ENCODE data around the gene HHAT. TPM values are rescaled to one million over a fixed set of nuclear protein-coding genes. Genes with fewer than 3 reads are reported as not detected.

Gene HHAT
- total RNA-seq, 2 experiments from 2014 or later, result 0.76 to 1.3 TPM

GRCh38 chr1:210299501-210299900 lies 29.2 kb upstream of the HHAT start:
- H3K27ac Mint-ChIP-seq, result no peak overlapping the region
- CTCF ChIA-PET, result no interaction called here
- H3K36me3 Mint-ChIP-seq (ENCODE audit: low read depth), result no peaks in the 10 kb centered on the region
- no peak overlapping the region for H3K4me3 Mint-ChIP-seq
- no peaks in the 10 kb centered on the region for H3K4me1 Mint-ChIP-seq
- peaks cover 22% of the 10 kb centered on the region for H3K27me3 Mint-ChIP-seq
- no peaks in the 10 kb centered on the region for H3K9me3 Mint-ChIP-seq
- POLR2A ChIA-PET, result interaction anchor here (0.6 kb wide), 1 partner anchor 1881 kb away, joined by 3 read pairs; no protein-coding TSS in a partner anchor
- DNase-seq, result no peak

- no peak overlapping the region for H3K4me3 Mint-ChIP-seq
- H3K27ac Mint-ChIP-seq, result no peak overlapping the region
- no peak for DNase-seq
- no peaks in the 10 kb centered on the region for H3K9me3 Mint-ChIP-seq
- no peaks in the 10 kb centered on the region for H3K4me1 Mint-ChIP-seq
- ChIA-PET CTCF (interaction anchor here (1.1 to 1.7 kb wide), 3 partner anchors 8 to 12 kb away, joined by 3 to 5 read pairs (median 3); no protein-coding TSS in a partner anchor), POLR2A (no interaction called here)
- H3K27me3 Mint-ChIP-seq, result peaks cover 16% of the 10 kb centered on the region
- H3K36me3 Mint-ChIP-seq (ENCODE audit: low read depth), result no peaks in the 10 kb centered on the region
These were observed 27.6 kb upstream of the HHAT start for GRCh38 chr1:210300923-210301614.

DNA sequence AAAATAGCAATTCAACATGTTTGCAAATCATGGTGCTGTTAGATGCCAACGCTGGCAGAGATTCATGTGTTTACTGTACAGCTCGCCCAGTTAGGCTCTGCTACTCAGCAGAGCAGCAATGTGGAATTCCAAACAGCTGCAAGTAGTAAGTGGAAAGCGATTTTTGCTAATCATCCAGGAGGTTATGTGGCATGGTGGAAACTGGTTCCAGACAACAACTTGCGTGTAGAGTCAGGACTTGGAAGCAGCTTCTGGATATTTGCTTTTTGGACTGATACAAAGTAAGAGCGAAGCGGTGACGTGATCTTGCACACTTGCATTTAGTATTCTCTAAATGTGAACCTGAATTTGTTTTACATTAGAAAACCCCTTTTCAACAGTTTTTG lies 27.1 kb upstream of the HHAT start:
- Mint-ChIP-seq H3K27ac (no peak overlapping the region), H3K9me3 (no peaks in the 10 kb centered on the region), H3K36me3 (ENCODE audit: low read depth) (no peaks in the 10 kb centered on the region), H3K4me1 (no peaks in the 10 kb centered on the region), H3K4me3 (no peak overlapping the region), H3K27me3 (peaks cover 16% of the 10 kb centered on the region)
- CTCF ChIA-PET, result interaction anchor here (1.1 to 1.7 kb wide), 4 partner anchors 9 to 11 kb away, joined by 3 to 5 read pairs (median 4); no protein-coding TSS in a partner anchor
- DNase-seq, result no peak
- POLR2A ChIA-PET, result interaction anchor here (1.0 kb wide), 1 partner anchor 73 kb away, joined by 3 read pairs; no protein-coding TSS in a partner anchor

- peaks cover 10% of the 10 kb centered on the region for H3K27me3 Mint-ChIP-seq
- no peaks in the 10 kb centered on the region for H3K4me1 Mint-ChIP-seq
- H3K9me3 Mint-ChIP-seq, result no peaks in the 10 kb centered on the region
- no peaks in the 10 kb centered on the region for H3K36me3 Mint-ChIP-seq (ENCODE audit: low read depth)
- CTCF ChIA-PET, result interaction anchor here (1.1 to 1.7 kb wide), 3 partner anchors 8 to 11 kb away, joined by 3 to 5 read pairs (median 4); no protein-coding TSS in a partner anchor
- POLR2A ChIA-PET, result interaction anchor here (1.0 kb wide), 1 partner anchor 72 kb away, joined by 3 read pairs; no protein-coding TSS in a partner anchor
- no peak for DNase-seq
- no peak overlapping the region for H3K4me3 Mint-ChIP-seq
- H3K27ac Mint-ChIP-seq, result no peak overlapping the region
These were observed 26.2 kb upstream of the HHAT start for GRCh38 chr1:210302501-210302900.

DNA sequence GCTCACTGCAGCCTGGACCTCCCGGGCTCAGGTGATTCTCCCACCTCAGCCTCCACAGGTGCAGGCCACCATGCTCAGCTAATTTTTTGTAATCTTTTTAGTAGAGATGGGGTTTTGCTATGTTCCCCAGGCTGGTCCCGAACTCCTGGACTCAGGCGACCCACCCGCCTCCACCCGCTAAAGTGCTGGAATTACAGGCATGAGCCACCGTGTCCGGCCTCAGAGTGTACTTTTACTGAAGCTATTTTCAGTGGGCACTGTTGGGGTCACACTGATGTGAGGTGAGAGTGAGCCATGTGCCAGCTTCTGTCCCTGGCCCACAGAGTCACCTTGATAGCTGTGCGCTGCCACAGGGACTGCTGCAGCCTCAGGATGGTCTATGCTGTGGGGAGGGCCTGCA lies 25.3 kb upstream of the HHAT start:
- Mint-ChIP-seq H3K27me3 (peaks cover 10% of the 10 kb centered on the region), H3K4me3 (no peak overlapping the region), H3K4me1 (no peaks in the 10 kb centered on the region), H3K36me3 (ENCODE audit: low read depth) (no peaks in the 10 kb centered on the region), H3K9me3 (no peaks in the 10 kb centered on the region), H3K27ac (no peak overlapping the region)
- ChIA-PET POLR2A (no interaction called here), CTCF (no interaction called here)
- DNase-seq, result no peak

DNA sequence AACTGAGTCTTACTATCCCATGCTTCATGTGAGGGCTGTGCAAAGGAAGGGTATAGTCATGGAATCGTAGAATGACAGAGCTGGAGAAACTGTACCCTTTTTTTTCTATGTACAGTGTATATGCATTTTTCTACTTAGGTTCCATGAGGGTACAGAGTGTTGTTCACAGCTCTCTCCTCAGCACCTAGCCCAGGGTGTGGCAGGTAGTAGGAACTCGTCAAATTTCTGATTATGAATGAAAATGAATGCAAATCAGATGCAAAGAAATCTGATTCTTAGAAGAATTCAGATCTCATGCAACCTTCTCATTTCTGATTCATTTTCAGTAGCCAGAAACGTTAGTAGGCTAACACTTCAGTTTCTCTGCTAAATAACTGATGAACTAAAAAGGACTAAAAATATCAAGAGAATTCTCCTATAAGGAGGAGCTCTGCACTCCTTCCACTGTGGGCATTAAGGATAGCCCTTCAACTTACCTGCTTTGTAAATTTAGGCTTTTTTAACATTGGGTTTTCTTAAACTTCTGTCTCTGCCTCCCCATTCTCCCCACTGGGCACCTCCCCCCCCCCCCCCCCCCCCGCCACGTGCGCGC lies 18.0 kb upstream of the HHAT start:
- ChIA-PET CTCF (interaction anchor here (0.5 to 1.9 kb wide), 7 partner anchors 9 to 450 kb away, joined by 3 to 7 read pairs (median 5); no protein-coding TSS in a partner anchor), POLR2A (interaction anchor here (1.1 kb wide), 1 partner anchor 63 kb away, joined by 5 read pairs; no protein-coding TSS in a partner anchor)
- H3K27ac Mint-ChIP-seq, result no peak overlapping the region
- peak overlapping the region; percentile 43 for H3K4me3 Mint-ChIP-seq
- H3K4me1 Mint-ChIP-seq, result peaks cover 4% of the 10 kb centered on the region
- H3K27me3 Mint-ChIP-seq, result peaks cover 16% of the 10 kb centered on the region
- no peaks in the 10 kb centered on the region for H3K9me3 Mint-ChIP-seq
- H3K36me3 Mint-ChIP-seq (ENCODE audit: low read depth), result no peaks in the 10 kb centered on the region
- no peak for DNase-seq

DNA sequence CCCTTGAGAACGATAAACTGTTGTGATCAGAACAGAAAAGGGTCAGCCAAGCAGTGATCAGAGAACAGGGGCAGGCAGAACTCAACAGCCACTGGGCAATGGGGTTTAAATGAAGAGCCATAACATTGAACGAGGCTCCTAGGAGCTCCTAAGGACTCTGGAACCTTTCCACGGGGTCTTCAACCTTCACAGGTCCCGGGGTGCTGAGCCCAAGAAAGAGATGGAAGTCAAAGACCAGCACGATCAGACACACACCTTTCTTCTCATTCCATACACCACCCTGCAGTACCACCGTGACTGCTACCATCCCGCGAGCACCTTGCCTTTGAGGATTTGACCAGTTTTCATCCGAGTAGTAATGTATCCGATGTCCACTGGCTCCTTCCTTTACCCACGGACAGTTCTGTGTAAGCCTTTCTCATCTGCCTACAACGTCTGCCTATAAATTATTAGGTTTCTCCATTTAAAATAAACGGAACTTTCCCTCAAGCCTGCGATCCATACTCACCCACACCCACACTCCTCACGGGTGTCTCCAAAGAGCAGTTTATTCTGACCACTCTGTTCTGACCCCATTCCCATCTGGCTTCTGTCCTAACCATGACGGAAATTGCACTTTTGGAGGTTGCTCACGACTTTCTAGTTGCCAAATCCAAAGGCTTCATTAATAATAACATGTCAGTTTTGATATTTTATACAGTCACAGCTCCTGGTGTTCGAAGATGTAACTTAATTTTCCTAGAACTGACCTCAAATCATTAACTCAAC lies 16.8 kb upstream of the HHAT start:
- ChIA-PET CTCF (interaction anchor here (0.7 to 1.9 kb wide), 6 partner anchors 10 to 451 kb away, joined by 3 to 7 read pairs (median 4); no protein-coding TSS in a partner anchor), POLR2A (no interaction called here)
- H3K9me3 Mint-ChIP-seq, result no peaks in the 10 kb centered on the region
- H3K4me1 Mint-ChIP-seq, result peaks cover 4% of the 10 kb centered on the region
- no peaks in the 10 kb centered on the region for H3K36me3 Mint-ChIP-seq (ENCODE audit: low read depth)
- H3K27me3 Mint-ChIP-seq, result peaks cover 18% of the 10 kb centered on the region
- H3K27ac Mint-ChIP-seq, result no peak overlapping the region
- no peak for DNase-seq
- H3K4me3 Mint-ChIP-seq, result no peak overlapping the region

DNA sequence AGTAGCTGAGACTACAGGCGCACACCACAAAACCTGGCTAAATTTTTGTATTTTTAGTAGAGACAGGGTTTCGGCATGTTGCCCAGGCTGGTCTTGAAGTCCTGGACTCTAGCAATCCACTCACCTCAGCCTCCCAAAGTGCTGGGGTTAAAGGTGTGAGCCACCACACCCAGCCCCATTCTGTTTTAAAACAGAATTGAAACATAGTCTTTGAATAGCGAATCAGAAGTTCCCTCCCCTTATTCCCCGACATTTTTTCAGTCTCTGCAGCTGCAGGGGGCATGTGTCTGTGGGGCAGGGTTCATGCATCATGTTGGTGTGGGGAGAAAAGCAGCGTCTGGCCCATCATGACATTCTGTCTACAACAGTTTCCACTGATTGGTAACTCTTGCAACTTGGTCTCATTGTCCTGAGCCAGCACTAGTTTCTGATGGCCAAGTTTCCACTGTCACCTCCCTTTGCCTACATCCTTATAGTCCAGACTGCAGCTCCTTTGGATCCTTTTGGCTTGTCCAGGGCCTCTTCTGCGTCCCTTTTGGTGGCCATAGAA lies 15.6 kb upstream of the HHAT start:
- no peak overlapping the region for H3K27ac Mint-ChIP-seq
- POLR2A ChIA-PET, result no interaction called here
- H3K4me3 Mint-ChIP-seq, result no peak overlapping the region
- CTCF ChIA-PET, result interaction anchor here (0.7 to 1.1 kb wide), 2 partner anchors 11 to 61 kb away, joined by 3 to 4 read pairs; no protein-coding TSS in a partner anchor
- peaks cover 24% of the 10 kb centered on the region for H3K27me3 Mint-ChIP-seq
- DNase-seq, result no peak
- no peaks in the 10 kb centered on the region for H3K36me3 Mint-ChIP-seq (ENCODE audit: low read depth)
- H3K9me3 Mint-ChIP-seq, result no peaks in the 10 kb centered on the region
- H3K4me1 Mint-ChIP-seq, result peaks cover 4% of the 10 kb centered on the region

GRCh38 chr1:210313921-210314320 lies 14.8 kb upstream of the HHAT start:
- Mint-ChIP-seq H3K4me1 (peaks cover 4% of the 10 kb centered on the region), H3K36me3 (ENCODE audit: low read depth) (no peaks in the 10 kb centered on the region), H3K27ac (no peak overlapping the region), H3K4me3 (no peak overlapping the region), H3K9me3 (no peaks in the 10 kb centered on the region), H3K27me3 (peaks cover 32% of the 10 kb centered on the region)
- CTCF ChIA-PET, result interaction anchor here (1.4 kb wide), 1 partner anchor 86 kb away, joined by 5 read pairs; no protein-coding TSS in a partner anchor
- POLR2A ChIA-PET, result no interaction called here
- no peak for DNase-seq

DNA sequence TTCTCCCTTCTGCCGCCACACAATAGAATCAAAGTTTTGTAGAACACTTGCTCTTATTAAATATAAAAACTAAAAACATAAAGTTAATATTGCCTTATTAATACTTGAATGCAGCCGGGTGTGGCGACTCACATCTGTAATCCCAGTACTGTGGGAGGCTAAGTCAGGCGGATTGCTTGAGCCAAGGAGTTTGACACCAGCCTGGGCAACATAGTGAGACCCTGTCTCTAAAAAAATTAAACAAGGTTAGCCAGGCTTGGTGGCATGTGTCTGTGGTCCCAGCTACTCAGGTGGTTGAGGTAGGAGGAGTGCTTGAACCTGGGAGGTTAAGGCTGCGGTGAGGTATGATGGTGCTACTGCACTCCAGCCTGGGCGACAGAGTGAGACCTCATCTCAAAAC lies 13.2 kb upstream of the HHAT start:
- no peaks in the 10 kb centered on the region for H3K9me3 Mint-ChIP-seq
- no peaks in the 10 kb centered on the region for H3K36me3 Mint-ChIP-seq (ENCODE audit: low read depth)
- DNase-seq, result no peak
- no peak overlapping the region for H3K4me3 Mint-ChIP-seq
- peaks cover 4% of the 10 kb centered on the region for H3K4me1 Mint-ChIP-seq
- peaks cover 29% of the 10 kb centered on the region for H3K27me3 Mint-ChIP-seq
- POLR2A ChIA-PET, result no interaction called here
- CTCF ChIA-PET, result interaction anchor here (0.6 kb wide), 1 partner anchor 1748 kb away, joined by 3 read pairs; no protein-coding TSS in a partner anchor
- H3K27ac Mint-ChIP-seq, result no peak overlapping the region

- Mint-ChIP-seq H3K9me3 (peaks cover 4% of the 10 kb centered on the region), H3K27ac (no peak overlapping the region), H3K27me3 (peaks cover 30% of the 10 kb centered on the region), H3K4me1 (peaks cover 2% of the 10 kb centered on the region), H3K4me3 (no peak overlapping the region), H3K36me3 (ENCODE audit: low read depth) (peaks cover 3% of the 10 kb centered on the region)
- DNase-seq, result no peak
- ChIA-PET POLR2A (no interaction called here), CTCF (no interaction called here)
These were observed 7.6 kb upstream of the HHAT start for GRCh38 chr1:210321131-210321530.

- no peak for DNase-seq
- H3K27ac Mint-ChIP-seq, result no peak overlapping the region
- ChIA-PET CTCF (no interaction called here), POLR2A (no interaction called here)
- peaks cover 3% of the 10 kb centered on the region for H3K36me3 Mint-ChIP-seq (ENCODE audit: low read depth)
- H3K9me3 Mint-ChIP-seq, result peaks cover 4% of the 10 kb centered on the region
- H3K27me3 Mint-ChIP-seq, result peaks cover 30% of the 10 kb centered on the region
- H3K4me3 Mint-ChIP-seq, result no peak overlapping the region
- peaks cover 2% of the 10 kb centered on the region for H3K4me1 Mint-ChIP-seq
These were observed 7.2 kb upstream of the HHAT start for GRCh38 chr1:210321552-210321951.

DNA sequence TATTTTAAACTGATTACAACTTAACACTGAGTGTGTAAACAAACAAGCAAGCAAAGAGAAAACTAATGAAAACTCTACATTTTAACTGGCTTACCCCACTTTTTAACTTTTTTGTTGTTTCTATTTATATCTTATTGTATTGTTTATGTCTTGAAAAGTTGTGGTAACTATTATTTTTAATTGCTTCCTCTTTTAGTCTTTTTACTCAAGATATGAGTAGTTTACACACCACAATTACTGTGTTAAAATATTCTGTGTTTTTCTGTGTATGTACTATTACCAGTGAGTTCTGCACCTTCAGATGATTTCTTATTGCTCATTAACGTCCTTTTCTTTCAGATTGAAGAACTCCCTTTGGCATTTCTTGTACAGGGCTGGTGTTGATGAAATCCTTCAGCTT lies 4.7 kb upstream of the HHAT start:
- H3K4me3 Mint-ChIP-seq, result no peak overlapping the region
- H3K4me1 Mint-ChIP-seq, result peaks cover 10% of the 10 kb centered on the region
- CTCF ChIA-PET, result no interaction called here

More for the DNA sequence above, 4.7 kb upstream of the HHAT start:
- Mint-ChIP-seq H3K27me3 (peaks cover 14% of the 10 kb centered on the region), H3K27ac (no peak overlapping the region), H3K36me3 (ENCODE audit: low read depth) (peaks cover 3% of the 10 kb centered on the region), H3K9me3 (peaks cover 4% of the 10 kb centered on the region)
- no peak for DNase-seq
- POLR2A ChIA-PET, result no interaction called here
